HG02763 (cell line): Measurements from ENCODE around the gene NDUFC2.
"Not testable (repeated sequence)": the region's sequence is repeated elsewhere in the genome, so short reads cannot be mapped to it uniquely, and the experiment has no call there.

Experiments used
- ATAC-seq: cut with Tn5 transposase; IDR thresholded peaks from one replicate; pipeline ENCODE4 v1.9.1; 2021; ENCODE audit warnings: mild to moderate bottlenecking, moderate library complexity; ENCODE audit not compliant: unreplicated experiment

Gene NDUFC2

DNA sequence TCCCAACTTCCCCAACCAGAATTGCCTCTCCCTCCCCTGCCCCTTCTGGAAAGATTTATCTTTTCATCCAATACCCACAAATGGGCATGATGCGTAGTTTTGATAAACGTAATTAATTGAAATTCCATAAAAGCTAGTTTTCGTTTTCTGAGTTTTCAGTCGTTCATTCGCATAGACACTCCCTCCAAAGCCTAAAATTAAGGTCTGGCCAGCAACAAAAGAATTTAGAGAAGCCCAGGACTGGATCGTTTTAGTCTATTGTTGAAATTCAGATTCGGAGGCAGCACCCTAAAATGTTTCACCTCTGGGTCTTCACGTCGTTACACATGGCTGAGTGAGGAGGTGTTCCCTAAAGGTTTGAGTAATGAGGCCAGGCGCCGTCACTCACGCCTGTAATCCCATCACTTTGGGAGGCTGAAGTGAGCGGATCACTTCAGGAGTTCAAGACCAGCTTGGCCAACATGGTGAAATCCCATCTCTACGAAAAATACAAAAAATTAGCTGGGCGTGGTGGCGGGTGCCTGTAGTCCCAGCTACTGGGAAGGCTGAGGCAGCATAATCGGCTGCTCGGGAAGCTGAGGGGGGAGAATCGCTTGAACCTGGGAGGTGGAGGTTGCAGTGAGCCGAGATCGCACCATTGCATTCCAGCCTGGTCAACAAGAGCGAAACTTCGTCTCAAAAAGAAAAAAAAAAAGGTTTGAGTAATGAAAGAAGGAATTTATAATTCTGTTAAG, 589 bp upstream of the NDUFC2 start:
- no peak for ATAC-seq

DNA sequence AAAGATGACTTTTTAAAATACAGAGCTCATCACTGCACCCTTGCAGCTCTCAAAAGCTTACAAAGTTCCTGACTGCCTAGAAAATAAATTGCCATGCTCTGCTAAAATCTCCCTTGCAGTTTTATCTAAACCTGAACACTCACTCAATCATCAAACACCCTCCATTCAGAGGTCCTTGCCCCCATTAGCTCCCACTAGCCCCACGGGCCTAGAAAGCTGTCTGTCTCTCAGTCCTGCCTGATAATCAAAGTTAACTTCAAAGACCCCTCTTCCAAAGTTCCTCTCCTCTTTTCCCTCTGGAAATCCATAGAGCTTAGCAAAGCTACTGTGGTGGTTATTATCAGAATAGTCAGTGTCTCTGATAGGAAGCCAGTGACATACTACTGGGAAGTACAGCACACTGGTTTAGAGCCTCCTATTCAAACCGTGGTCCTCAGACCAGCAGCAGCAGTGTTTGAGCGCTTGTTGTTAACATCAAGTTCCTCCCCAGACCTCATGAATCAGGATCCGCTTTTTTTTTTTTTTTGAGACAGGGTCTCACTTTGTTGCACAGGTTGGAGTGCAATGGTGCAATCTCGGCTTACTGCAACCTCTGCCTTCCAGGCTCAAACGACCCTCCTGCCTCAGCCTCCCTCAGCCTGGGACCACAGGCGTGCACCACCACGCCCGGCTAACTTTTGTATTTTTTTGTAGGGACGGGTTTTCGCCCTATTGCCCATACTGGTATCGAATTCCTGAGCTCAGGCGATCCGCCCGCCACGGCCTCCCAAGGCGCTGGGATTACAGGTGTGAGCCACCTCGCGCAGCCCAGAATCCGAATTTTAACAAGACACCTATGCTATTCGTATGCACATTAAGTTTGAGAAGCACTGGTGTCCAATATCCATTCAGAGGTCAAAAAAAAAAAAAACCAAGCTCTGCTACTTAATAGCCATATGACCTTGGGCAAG, 1.2 kb downstream of the NDUFC2 start:
- no peak for ATAC-seq

DNA sequence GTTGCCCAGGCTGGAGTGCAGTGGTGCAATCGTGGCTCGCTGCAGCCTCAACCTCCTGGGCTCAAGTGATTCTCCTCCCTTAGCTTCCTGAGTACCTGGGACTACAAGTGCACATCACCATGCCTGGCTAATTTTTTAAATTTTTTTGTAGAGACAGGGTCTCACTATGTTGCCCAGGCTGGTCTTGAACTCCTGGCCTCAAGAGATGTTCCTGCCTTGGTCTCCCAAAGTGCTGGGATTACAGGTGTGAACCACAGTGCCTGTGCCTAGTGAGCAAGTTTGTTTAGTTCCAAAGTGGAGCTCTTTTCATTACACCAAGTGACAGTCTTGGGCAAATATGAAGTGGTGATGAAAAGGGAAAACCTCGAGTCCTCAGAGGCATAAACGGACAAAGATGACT, 2.1 kb downstream of the NDUFC2 start:
- not testable (repeated sequence) for ATAC-seq

DNA sequence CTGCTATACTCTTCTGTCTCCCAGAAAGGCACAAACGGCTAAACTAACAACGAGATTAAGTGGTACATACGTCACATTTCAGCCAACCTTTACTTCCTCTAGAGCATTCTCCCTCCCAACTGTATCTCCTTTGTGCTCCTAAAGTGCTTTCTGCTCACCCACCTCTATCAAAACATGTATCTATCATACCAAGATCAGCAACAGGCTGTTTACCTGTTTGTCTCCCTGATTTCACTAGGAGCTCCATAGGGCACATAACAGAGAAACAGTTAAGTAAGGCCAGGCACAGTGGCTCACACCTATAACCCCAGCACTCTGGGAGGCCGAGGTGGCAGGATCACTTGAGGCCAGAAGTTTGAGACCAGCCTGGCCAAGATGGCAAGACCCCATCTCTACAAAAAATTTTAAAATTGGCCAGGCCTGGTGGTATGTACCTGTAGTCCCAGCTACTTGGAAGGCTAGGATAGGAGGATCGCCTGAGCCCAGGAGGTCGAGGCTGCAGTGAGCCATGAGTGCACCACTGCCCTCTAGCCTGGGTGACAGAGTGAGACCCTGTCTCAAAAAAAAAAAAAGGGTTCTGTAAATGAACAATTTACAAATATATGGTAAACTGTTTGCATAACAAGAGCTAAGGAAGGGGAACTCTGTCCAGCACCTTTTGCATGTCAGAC, 2.8 kb downstream of the NDUFC2 start:
- no peak for ATAC-seq

DNA sequence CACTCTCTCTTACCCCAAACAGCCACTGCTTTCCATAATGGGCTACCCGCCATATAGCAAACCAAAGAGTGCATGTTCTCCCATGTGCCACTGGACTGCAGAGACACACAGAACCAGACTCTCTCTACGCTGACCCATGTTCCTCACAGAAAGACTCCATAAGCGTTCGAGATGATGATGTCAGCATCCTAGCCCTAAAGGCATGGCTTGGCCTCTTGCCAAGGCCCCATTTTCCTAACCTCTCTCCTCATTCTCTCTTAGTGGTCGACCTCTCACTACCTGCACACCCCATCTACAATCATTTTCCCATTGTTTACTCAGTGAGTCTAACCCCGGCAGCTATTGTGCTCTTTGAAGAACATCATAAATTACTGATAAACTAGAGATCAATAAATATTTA, 4.9 kb downstream of the NDUFC2 start:
- ATAC-seq = no peak

DNA sequence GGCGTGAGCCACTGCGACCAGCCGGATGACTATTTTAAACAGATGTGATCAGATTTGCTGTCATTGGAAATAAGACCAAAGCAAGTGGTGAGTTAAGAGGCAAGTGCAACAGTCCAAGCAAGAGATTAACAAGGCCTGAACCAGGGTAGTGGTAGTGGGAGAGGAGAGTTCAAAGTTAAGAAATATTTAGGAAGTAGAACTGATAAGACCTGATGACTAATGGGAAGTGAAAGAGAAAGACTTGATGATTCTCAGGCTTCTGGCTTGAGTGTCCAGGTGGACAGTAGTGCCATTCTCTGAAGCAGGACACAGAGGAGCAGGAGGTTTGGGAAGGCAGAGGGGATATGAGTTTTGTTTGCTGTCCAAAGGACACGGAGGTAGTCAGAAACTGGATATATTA, 7.2 kb downstream of the NDUFC2 start:
- no peak for ATAC-seq

DNA sequence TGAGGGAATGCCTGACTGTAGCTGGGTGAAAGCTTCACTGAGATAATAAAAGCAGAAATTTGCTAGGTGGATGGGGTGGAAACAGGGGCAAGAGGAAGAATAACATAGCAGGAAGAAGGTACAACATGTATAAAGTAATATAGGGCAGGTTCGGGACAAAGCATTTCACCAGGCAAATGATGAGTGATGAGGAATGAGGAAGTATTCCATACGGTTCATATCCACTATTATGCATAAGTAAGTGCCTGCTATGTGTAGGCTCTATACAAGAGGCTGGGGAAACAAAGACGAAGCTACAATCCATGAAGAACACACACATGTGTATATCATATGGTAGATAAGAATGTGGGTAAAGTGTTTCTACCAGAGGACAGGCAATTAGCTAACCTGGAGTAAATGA, 7.9 kb downstream of the NDUFC2 start:
- no peak for ATAC-seq

DNA sequence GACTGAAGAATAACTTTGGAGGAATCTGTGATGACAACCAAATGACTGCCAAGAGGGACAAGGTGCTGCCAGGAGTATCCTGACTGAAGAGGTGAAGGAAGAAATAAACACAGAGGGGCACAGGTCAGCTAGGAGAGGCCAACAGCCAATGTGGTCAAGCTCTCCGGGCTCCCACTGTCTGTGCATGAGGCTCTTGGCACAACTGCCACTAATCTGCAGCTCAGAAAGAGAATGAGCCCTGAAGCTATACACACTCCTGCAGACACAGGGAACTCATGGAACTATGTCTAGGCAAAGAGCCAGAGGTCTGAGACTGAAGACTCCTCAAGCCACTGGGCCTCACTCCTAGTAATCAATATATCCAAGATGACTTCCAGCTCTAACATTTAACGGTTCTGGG, 9.0 kb downstream of the NDUFC2 start:
- no peak for ATAC-seq

DNA sequence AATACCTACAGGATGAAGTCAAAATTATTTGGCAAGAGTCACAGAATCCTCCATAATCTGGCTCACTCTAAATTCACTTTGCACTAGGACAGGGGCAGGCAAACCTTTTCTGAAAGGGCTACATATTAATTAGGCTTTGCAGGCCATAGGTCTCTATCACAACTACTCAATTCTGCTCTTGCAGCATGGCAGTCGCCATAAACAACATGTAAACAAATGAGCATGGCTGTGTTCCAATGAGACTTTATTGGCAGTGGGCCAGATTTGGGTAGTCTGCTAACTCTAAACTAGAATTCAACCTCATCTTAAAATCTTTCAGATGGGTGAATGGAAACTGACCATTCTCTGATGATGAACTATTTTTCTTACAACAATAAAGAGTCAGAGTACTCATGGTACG, 10.2 kb downstream of the NDUFC2 start:
- ATAC-seq = no peak

DNA sequence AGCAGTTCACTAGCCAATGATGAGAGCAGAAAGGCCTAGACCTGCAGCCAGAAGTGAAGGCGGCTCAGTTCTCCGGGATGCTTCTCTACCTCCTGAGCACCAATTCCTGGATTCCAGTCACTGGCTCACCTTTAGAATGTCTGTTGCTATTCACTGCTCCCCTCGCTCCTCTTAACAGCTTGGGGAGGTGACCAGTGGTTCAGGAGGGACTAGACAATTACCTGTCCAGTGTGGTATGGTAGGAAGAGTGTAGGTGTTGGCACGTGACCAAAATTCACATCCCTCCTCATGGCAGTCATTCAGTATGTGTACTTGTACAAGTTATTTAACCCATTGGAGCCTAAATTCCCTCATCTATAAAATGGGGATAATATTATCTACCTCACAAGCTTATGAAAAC, 12.0 kb downstream of the NDUFC2 start:
- no peak for ATAC-seq

DNA sequence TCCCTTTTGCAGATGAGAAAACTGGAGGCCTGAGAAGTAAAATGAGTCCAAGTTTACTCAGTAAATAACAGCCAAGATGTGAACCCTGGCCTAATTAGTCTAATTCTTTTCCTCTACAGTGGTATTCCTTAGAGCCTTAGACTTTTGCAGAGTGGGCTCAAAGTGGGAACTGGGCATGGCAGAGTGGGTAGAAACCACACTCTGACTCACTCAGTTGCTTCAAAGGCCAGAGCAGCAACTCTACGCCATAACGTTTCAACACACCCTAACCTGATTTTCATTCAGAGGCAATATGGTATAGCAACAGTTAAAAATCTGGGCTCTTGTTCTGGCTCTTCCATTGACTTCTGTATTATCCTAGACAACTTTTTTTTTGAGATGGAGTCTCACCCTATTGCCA, 13.2 kb downstream of the NDUFC2 start:
- no peak for ATAC-seq

DNA sequence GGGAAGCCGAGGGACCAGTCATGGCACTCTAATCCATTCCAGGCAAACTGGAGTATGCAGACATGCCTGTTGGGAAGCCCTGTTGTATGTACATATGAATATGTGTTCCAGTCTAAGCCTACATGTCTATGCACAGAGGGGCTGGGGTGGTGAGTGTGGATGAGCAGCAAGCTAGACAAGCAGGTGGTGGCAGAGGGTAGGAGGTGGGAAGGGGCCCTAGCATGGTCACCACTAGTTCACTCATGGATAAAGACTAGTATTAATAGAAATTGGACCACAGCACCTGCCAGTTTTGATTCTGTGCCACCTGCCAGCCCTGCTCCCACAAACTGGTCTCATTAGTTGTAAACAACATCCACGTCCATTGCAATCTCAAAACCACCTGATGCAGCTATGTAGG, 14.5 kb downstream of the NDUFC2 start:
- no peak for ATAC-seq

DNA sequence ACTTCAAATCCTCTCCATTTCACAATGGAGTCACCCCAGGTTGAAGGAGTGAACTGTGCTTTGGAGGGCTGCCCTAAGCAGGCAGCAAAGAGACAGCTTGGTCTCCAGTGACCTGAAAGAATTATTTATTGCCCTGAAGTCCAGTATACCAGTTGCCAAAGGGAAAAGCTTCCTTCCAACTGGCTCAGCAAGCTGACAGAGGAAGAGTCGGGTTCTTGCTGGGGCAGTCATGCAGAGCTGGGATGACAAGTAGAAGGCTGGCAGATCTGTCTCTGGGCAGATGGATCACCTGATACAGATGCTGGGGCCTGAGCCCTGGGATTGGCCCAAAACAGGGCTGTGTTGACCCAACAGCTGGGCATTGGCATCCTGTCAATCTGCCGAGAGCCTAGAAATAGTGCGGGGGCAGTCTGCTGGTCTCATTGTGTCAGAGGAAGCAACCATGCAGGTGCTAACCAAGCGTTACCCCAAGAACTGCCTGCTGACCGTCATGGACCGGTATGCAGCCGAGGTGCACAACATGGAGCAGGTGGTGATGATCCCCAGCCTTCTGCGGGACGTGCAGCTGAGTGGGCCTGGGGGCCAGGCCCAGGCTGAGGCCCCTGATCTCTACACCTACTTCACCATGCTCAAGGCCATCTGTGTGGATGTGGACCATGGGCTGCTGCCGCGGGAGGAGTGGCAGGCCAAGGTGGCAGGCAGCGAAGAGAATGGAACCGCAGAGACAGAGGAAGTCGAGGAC, 16.1 kb downstream of the NDUFC2 start, which contains the start of gene THRSP:
THRSP (plus strand) TSS at position 422 of the 742 bp plus-strand sequence; CDS start at position 443, 21 bp downstream.
- no peak for ATAC-seq

DNA sequence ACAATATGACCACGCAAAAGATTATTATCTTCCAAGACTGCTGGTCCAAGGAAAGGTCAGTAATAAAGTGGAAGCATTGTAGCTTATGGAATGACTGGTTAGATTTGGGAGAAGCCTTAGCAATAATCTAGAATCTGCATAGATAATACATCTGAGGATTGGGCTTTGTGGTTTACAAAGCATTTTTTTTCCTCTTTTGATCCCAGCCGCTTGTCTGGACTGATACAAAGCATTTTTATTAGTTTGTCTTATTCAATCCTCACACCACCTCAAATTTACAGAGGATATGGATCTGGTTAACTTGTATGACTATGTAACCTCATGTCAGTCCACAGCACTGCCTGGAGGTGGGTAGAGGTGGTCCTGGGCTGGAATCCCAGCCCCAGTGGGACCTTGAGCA, 17.0 kb downstream of the NDUFC2 start:
- ATAC-seq = no peak

DNA sequence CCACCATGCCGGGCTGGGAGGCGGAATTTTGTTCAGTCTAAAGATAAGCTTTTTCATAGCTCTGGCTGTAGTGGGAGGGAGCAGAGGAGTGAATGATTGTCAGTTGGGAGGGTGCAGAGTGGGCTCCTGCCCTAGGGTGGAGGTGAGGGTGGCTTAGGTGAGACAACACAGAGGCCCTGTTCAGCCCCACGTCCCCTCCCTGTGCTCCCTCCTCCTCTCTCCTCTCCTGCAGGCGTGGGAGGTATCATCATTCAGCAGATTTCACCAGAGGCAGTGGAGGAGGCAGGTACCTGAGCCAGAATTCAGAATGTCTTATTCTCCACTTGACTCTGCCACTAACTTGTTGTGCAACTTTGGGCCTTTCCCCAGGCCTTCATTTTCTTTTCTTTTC, 17.7 kb downstream of the NDUFC2 start:
- no peak for ATAC-seq

DNA sequence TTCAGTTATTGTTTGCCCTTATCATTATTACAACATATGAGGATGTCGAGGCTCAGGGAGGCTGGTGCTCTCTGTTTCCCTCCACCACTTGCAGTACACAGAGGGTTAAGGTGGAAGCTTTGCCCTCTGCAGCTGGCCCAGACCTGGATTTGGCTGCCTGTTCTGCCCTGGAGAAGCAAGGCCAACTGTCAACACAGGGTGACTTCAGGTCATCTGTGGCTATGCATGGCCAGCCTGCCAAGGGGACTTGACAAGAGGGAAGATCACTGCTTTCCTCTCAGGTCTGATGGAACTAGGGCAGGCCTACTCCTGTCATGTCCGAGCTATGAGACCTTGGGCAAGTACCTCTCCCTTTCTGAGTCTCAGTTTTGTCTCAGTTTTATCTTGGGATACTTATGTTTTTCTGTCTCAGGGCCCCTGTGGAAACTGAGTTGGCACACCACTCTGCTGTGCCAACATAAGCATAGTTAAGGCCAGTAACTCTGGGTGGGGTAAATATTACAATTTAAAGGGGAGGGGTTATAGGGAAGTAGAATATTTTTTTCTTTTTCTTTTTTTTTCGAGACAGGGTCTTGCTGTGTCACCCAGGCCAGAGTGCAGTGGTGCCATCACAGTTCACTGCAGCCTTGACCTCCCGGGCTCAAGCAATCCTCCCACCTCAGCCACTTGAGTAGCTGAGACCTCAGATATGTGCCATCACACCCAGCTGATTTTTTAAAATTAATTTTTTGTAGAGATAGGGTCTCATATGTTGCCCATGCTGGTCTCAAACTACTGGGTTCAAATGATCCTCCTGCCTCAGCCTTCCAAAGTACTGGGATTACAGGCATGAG, 18.4 kb downstream of the NDUFC2 start:
- no peak for ATAC-seq

DNA sequence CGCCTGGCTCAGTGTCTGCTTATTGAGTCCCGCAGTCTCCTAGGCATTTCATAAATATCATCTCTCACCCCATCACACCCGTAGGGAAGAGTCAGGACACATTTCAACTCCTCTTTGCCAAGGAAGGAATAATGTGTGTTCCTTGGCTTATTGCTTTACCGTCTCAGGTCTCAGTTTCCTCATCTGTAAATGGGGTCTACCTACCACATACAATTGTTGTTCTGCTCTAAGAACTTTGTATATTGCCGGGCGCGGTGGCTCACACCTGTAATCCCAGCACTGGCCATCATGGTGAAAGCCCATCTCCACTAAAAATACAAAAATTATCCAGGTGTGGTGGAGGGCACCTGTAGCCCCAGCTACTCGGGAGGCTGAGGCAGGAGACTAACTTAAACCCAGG, 19.1 kb downstream of the NDUFC2 start:
- ATAC-seq = no peak

DNA sequence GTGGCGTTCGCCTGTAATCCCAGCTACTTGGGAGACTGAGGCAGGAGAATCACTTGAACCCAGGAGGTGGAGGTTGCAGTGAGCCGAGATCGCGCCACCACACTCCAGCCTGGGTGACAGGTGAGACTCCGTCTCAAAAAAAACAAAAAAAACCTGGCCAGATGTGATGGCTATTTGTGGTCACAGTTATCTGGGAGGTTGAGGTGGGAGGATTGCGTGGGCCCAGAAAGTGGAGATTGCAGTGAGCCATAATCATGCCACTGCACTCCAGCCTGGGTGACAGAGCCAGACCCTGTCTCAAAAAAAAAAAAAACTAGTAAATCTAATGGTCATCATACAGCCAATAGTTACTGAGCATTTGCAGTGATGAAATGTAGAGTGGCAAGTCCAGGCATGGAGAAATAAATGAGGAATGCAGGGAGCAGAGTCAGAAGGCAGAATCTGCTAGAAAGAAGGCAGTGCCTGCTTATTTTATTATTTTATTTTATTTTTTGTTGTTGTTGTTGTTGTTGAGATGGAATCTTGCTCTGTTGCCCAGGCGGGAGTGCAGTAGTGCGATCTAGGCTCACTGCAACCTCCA, 19.8 kb downstream of the NDUFC2 start:
- not testable (repeated sequence) for ATAC-seq

DNA sequence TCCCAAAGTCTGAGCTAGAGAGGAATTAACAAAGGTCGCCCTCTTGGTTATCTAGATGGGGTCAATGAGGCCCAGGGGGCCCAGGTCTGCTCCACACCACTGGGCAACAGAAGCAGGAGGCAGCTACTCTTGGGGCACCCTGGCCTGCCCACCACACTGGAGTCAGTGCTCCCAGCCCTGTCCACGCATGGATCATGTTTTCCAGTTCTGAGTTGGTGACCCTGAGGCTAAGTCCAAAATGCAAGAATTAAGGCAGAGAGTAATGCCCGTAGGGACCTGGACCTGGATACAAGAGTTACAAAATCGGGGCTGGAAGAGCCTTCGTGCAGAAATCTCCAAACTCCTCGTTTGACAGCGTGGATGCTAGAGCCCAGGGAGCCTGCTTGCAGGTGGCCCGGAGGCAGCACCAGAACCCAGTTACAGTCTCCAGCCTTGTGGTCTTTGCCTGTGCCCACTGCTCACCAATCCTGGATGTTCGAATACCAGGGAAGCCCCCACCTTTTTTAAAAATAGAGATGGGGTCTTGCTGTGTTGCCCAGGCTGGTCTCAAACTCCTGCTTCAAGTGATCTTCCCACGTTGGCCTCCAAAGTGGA, 22.1 kb downstream of the NDUFC2 start:
- ATAC-seq = no peak
